PFSK-1 (cell line): ENCODE results near the gene HSBP1. TPM values are rescaled to one million over a fixed set of nuclear protein-coding genes. Genes with fewer than 3 reads are reported as not detected.

ENCODE experiments used
- FOXP2 ChIP-seq: optimal IDR thresholded peaks from 2 replicates; pipeline ENCODE3; 2011; ENCODE audit warnings: borderline replicate concordance, control low read depth, inconsistent platforms; ENCODE audit not compliant: insufficient read depth; ENCODE audit errors: extremely low read length, extremely low read depth
- POLR2AphosphoS5 ChIP-seq: IDR thresholded peaks from 2 replicates; pipeline ENCODE4 v1.6.1; 2012; ENCODE audit warnings: low read depth, mild to moderate bottlenecking, control low read depth, low read length, moderate library complexity
- SIN3A ChIP-seq: IDR thresholded peaks from 2 replicates; pipeline ENCODE4 v1.6.1; 2012; ENCODE audit warnings: mild to moderate bottlenecking, low read length, moderate library complexity, borderline replicate concordance; ENCODE audit not compliant: insufficient read depth
- TAF1 ChIP-seq: IDR thresholded peaks from 2 replicates; pipeline ENCODE4 v1.6.1; 2012; ENCODE audit warnings: low read length, control low read depth, borderline replicate concordance; ENCODE audit not compliant: insufficient read depth
- polyA plus RNA-seq: library from polyadenylated mRNA; unstranded; fragments of >200 nt; gene quantifications from one replicate; pipeline ENCODE4 v1.2.1, GENCODE V29; 2012; ENCODE audit warnings: low read depth, missing spikeins; ENCODE audit not compliant: insufficient read length
- TF ChIP-seq, protein P1 (sequence below), 2 experiments: IDR thresholded peaks; 2 replicates each; pipeline versions ENCODE4 v1.6.1 to v1.8.0; 2011 to 2012; ENCODE audit warnings: low read depth in 2 of 2, low read length in 2 of 2, control low read depth in 1 of 2, inconsistent platforms in 1 of 2, mild to moderate bottlenecking in 1 of 2, moderate library complexity in 1 of 2; ENCODE audit not compliant: insufficient read depth in 1 of 2

The HSBP1 gene
- 77.2 TPM for polyA plus RNA-seq

DNA sequence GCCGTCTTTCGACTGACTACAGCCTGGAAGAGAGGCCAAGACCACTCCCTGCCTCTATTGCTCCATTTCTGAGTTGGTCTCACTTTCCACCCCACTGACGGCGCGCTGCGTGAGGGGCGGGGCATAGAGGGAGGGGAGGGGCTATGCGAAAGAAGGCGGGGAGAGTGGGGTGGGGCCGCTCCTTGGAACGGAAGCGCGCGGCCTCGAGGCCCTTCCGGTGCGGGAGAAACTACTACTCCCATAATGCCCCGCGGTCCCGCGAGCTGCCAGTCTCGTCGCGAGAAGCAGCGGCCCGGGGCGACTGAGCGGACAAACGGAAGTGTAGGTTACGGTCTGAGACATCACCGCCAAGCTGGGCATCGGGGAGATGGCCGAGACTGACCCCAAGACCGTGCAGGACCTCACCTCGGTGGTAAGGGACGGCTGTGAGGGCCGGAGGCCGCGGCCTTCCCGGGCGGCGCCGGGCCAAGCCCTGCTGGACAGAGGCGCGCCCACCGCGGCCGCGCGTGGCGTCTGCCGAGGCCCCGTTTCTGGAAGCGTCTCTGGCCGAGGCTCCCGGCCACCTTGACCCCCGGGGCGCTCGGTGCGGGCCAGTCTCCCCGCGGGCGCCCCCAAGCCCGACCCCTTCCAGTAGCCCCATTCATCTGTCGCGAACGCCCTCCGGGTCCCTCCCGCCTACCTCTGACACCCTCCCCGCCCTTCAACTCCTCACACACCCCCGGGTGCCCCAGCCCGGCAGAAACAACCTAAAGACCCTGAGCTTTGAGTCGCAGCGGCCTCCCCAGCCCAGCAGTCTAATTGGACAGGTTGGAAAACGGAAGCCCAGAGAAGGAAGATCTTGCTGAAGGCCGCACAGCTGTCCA, at the start of gene HSBP1:
HSBP1 (plus strand) TSS at position 269 of the 863 bp plus-strand sequence; CDS start at position 368, 99 bp downstream.
- TF ChIP-seq FOXP2 (peak; percentile 47), SIN3A (no peak), POLR2AphosphoS5 (peak; percentile 78), TAF1 (peak; percentile 58; the same call in 1 of the 2 replicates)
- TF ChIP-seq, protein P1, sequence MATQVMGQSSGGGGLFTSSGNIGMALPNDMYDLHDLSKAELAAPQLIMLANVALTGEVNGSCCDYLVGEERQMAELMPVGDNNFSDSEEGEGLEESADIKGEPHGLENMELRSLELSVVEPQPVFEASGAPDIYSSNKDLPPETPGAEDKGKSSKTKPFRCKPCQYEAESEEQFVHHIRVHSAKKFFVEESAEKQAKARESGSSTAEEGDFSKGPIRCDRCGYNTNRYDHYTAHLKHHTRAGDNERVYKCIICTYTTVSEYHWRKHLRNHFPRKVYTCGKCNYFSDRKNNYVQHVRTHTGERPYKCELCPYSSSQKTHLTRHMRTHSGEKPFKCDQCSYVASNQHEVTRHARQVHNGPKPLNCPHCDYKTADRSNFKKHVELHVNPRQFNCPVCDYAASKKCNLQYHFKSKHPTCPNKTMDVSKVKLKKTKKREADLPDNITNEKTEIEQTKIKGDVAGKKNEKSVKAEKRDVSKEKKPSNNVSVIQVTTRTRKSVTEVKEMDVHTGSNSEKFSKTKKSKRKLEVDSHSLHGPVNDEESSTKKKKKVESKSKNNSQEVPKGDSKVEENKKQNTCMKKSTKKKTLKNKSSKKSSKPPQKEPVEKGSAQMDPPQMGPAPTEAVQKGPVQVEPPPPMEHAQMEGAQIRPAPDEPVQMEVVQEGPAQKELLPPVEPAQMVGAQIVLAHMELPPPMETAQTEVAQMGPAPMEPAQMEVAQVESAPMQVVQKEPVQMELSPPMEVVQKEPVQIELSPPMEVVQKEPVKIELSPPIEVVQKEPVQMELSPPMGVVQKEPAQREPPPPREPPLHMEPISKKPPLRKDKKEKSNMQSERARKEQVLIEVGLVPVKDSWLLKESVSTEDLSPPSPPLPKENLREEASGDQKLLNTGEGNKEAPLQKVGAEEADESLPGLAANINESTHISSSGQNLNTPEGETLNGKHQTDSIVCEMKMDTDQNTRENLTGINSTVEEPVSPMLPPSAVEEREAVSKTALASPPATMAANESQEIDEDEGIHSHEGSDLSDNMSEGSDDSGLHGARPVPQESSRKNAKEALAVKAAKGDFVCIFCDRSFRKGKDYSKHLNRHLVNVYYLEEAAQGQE (IDR thresholded peaks at IDR 0.05; ENCODE audit: insufficient read depth in 1 of 2, low read depth in 2 of 2, low read length in 2 of 2), result peak; percentile 33 to 76; a peak in 3 of 4 replicates

DNA sequence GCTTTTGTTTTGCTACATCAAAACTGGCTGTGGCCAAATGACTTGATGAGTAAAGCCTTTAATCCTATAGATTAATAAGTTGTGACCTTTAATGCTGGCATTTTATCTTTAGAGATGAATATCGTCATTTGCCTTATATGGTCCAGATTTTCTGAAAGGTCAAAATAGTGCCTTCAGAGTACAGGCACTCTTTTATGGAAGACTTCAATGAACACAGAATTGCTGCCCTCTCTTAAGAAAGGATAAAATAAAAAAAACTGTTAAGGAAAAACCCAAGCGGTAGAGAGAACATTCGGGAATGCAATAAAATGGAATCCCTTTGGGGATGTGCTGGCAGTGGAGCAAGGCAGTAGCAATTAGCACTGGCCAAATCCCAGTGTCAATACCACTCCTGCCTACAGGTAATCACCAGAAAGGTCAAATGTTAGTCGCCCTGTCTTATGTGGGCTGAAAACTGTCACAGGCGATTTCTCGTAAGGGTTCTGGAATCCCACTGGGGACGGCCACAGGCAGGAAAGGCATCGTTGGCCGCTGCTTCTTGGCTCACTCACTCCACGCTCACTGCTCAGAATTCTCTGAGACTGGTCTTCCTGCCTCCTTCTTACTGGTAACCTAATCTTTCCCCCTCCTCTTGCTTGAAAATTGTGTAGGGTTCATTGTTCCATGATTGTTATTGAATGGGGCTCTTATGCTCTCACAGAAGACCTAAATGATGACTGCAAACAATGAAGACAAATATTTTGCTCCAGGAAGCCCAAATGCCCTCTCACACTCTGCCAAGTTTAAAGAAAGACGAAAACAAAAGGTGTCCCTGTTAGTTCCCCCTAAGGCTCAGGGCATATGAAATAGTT, 45.4 kb upstream of the HSBP1 start:
- TF ChIP-seq POLR2AphosphoS5, result no peak
- TF ChIP-seq, protein P1 (IDR thresholded peaks at IDR 0.05; ENCODE audit: insufficient read depth in 1 of 2, low read depth in 2 of 2, low read length in 2 of 2), result no peak
- no peak for TF ChIP-seq FOXP2
- no peak for TF ChIP-seq SIN3A
- no peak for TF ChIP-seq TAF1

DNA sequence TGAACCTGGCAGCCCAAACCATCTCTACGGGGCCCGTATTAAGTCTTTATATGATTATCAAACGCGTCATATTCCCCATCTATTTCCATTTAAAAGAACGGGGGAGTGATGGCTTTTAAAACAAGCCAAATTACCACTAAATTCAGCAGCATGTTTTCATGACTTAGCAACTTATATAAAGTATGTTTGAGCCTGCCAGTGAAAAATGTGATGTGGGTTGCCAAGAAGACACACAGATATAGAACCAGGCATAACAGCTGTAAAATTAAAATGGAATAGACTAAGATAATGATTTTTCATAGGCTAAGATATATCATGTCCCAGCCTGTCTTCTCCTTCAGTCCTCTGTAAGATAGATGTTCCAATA, 44.8 kb upstream of the HSBP1 start:
- no peak for TF ChIP-seq SIN3A
- TF ChIP-seq, protein P1 (IDR thresholded peaks at IDR 0.05; ENCODE audit: insufficient read depth in 1 of 2, low read depth in 2 of 2, low read length in 2 of 2), result no peak
- TF ChIP-seq TAF1, result no peak
- TF ChIP-seq FOXP2, result no peak
- no peak for TF ChIP-seq POLR2AphosphoS5

DNA sequence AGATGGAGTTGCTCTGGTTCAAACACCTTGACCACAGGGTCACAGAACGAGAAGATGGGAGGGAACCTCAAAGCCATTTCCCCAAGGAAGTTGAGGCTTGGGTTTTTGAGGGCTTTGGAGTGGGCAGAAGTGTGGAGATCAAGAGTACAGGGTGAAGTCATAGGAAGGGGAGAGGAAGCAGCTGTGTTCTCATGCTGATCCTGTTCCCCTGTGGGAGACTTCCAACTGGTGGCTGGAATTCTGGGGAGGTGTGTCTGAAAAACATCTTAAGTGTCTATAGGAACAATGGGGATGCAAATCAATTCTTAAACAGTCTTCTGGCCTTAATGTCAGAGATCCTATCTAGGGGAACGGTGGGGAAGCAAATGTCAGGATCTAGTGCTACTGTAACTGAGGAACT, 38.8 kb upstream of the HSBP1 start:
- TF ChIP-seq, protein P1 (IDR thresholded peaks at IDR 0.05; ENCODE audit: insufficient read depth in 1 of 2, low read depth in 2 of 2, low read length in 2 of 2), result no peak
- TF ChIP-seq SIN3A (no peak), FOXP2 (no peak), TAF1 (no peak), POLR2AphosphoS5 (no peak)
